HEK293 (cell line): ENCODE data around the gene CACNA2D3.

ENCODE experiments used
- CTCF ChIA-PET: fragments of 350-600 bp; formaldehyde crosslinking; extraction: SDS; loops from one replicate; lab custom pipeline; 2021; ENCODE audit warnings: antibody characterized with exemption; lab: Yijun Ruan, JAX
- POLR2A ChIA-PET: fragments of 300-600 bp; formaldehyde crosslinking; extraction: SDS; loops from one replicate; lab custom pipeline; 2020; ENCODE audit warnings: antibody characterized with exemption, inconsistent platforms; lab: Yijun Ruan, JAX
- H3K27ac ChIP-seq: fragments of 200-500 bp; sonication (Bioruptor generic); 2 replicates; pipeline ENCODE4 v1.5.1; 2014; ENCODE audit warnings: low read depth, low read length, control low read depth, inconsistent platforms; ENCODE audit errors: extremely low read depth
- H3K36me3 ChIP-seq, 2 experiments: fragments of 200-500 bp in 1 of 2; sonication (Bioruptor generic) in 1 of 2; 1 replicate in 1 of 2; 2 replicates in 1 of 2; pipeline ENCODE4 v1.5.1; 2014 to 2017; ENCODE audit warnings: inconsistent platforms in 2 of 2, low read length in 2 of 2; ENCODE audit not compliant: control insufficient read depth in 2 of 2, insufficient read depth in 1 of 2
- H3K4me1 ChIP-seq: fragments of 200-500 bp; sonication (Bioruptor generic); 2 replicates; pipeline ENCODE4 v1.5.1; 2014; ENCODE audit warnings: mild to moderate bottlenecking, low read length, inconsistent platforms; ENCODE audit not compliant: control insufficient read depth, insufficient read depth
- H3K4me3 ChIP-seq: 2 replicates; pipeline ENCODE4 v1.5.1; 2011; ENCODE audit warnings: low read depth, mild to moderate bottlenecking, control low read depth, low read length, moderate library complexity
- H3K9me3 ChIP-seq: fragments of 200-500 bp; sonication (Bioruptor generic); 2 replicates; pipeline ENCODE4 v1.5.1; 2014; ENCODE audit warnings: low read depth, low read length, inconsistent platforms; ENCODE audit not compliant: control insufficient read depth, insufficient read depth
- KLF10 ChIP-seq: fragments of 450-650 bp; IDR thresholded peaks from 2 replicates; pipeline ENCODE4 v1.5.1; 2018; ENCODE audit warnings: missing biosample characterization, mild to moderate bottlenecking, missing genetic modification characterization
- SCRT2 ChIP-seq: fragments of 450-650 bp; formaldehyde crosslinking; IDR thresholded peaks from 2 replicates; pipeline ENCODE4 v1.5.1; 2016; ENCODE audit warnings: missing biosample characterization, missing genetic modification characterization
- SP2 ChIP-seq: fragments of 450-650 bp; formaldehyde crosslinking; IDR thresholded peaks from 2 replicates; pipeline ENCODE4 v1.5.1; 2016; ENCODE audit warnings: missing biosample characterization, missing genetic modification characterization
- TCF7L2 ChIP-seq: IDR thresholded peaks from 2 replicates; pipeline ENCODE4 v1.6.1; 2011; ENCODE audit warnings: low read depth, mild to moderate bottlenecking, inconsistent platforms, low read length, moderate library complexity, borderline replicate concordance
- YY1 ChIP-seq: fragments of 450-650 bp; formaldehyde crosslinking; IDR thresholded peaks from 2 replicates; pipeline ENCODE4 v1.5.1; 2018; ENCODE audit warnings: missing biosample characterization, missing genetic modification characterization
- YY2 ChIP-seq: fragments of 450-650 bp; formaldehyde crosslinking; IDR thresholded peaks from 2 replicates; pipeline ENCODE4 v1.5.1; 2016; ENCODE audit warnings: missing biosample characterization, missing genetic modification characterization
- ZBTB1 ChIP-seq: fragments of 450-650 bp; formaldehyde crosslinking; IDR thresholded peaks from 2 replicates; pipeline ENCODE4 v1.5.1; 2016; ENCODE audit warnings: missing biosample characterization, missing genetic modification characterization
- ZBTB48 ChIP-seq: fragments of 450-650 bp; formaldehyde crosslinking; IDR thresholded peaks from 2 replicates; pipeline ENCODE4 v1.5.1; 2016; ENCODE audit warnings: missing biosample characterization, missing genetic modification characterization
- ZFP3 ChIP-seq: fragments of 450-650 bp; formaldehyde crosslinking; IDR thresholded peaks from 2 replicates; pipeline ENCODE4 v1.5.1; 2016; ENCODE audit warnings: low read depth, missing biosample characterization, missing genetic modification characterization
- ZNF138 ChIP-seq: fragments of 450-650 bp; formaldehyde crosslinking; IDR thresholded peaks from 2 replicates; pipeline ENCODE4 v1.5.1; 2016; ENCODE audit warnings: missing biosample characterization, missing genetic modification characterization, borderline replicate concordance
- ZNF24 ChIP-seq: fragments of 450-650 bp; formaldehyde crosslinking; IDR thresholded peaks from 2 replicates; pipeline ENCODE4 v1.5.1; 2016; ENCODE audit warnings: missing biosample characterization, missing genetic modification characterization
- ZNF354C ChIP-seq: fragments of 450-650 bp; formaldehyde crosslinking; IDR thresholded peaks from 2 replicates; pipeline ENCODE4 v1.5.1; 2016; ENCODE audit warnings: missing biosample characterization, missing genetic modification characterization, low read depth, borderline replicate concordance
- ZNF433 ChIP-seq: fragments of 450-650 bp; formaldehyde crosslinking; IDR thresholded peaks from 2 replicates; pipeline ENCODE4 v1.5.1; 2016; ENCODE audit warnings: missing biosample characterization, missing genetic modification characterization, low read depth
- ZNF48 ChIP-seq: fragments of 450-650 bp; formaldehyde crosslinking; IDR thresholded peaks from 2 replicates; pipeline ENCODE4 v1.5.1; 2016; ENCODE audit warnings: missing biosample characterization, missing genetic modification characterization
- ZNF626 ChIP-seq: fragments of 450-650 bp; sonication (Bioruptor Pico); formaldehyde crosslinking; IDR thresholded peaks from 2 replicates; pipeline ENCODE4 v1.5.1; 2018; ENCODE audit warnings: missing biosample characterization, missing genetic modification characterization, inconsistent platforms
- ZNF658 ChIP-seq: fragments of 450-650 bp; formaldehyde crosslinking; IDR thresholded peaks from 2 replicates; pipeline ENCODE4; 2016; ENCODE audit warnings: missing biosample characterization, missing genetic modification characterization
- ZNF660 ChIP-seq: fragments of 450-650 bp; IDR thresholded peaks from 2 replicates; pipeline ENCODE4 v1.5.1; 2018; ENCODE audit warnings: missing biosample characterization, mild to moderate bottlenecking, missing genetic modification characterization
- ZNF747 ChIP-seq: fragments of 450-650 bp; formaldehyde crosslinking; IDR thresholded peaks from 2 replicates; pipeline ENCODE4 v1.5.1; 2016; ENCODE audit warnings: missing biosample characterization, missing genetic modification characterization
- TF ChIP-seq, protein P1 (sequence below): fragments of 450-650 bp; IDR thresholded peaks from 2 replicates; pipeline ENCODE4 v1.5.1; 2018; ENCODE audit warnings: missing biosample characterization, mild to moderate bottlenecking, missing genetic modification characterization
- TF ChIP-seq, protein P2 (sequence below): fragments of 450-650 bp; formaldehyde crosslinking; IDR thresholded peaks from 2 replicates; pipeline ENCODE4 v1.5.1; 2016; ENCODE audit warnings: missing biosample characterization, missing genetic modification characterization
- TF ChIP-seq, protein P3 (sequence below): fragments of 450-650 bp; formaldehyde crosslinking; IDR thresholded peaks from 2 replicates; pipeline ENCODE4 v1.5.1; 2016; ENCODE audit warnings: missing biosample characterization, missing genetic modification characterization
- TF ChIP-seq, protein P4 (sequence below): fragments of 450-650 bp; formaldehyde crosslinking; IDR thresholded peaks from 2 replicates; pipeline ENCODE4 v1.5.1; 2016; ENCODE audit warnings: missing biosample characterization, missing genetic modification characterization, borderline replicate concordance

Gene CACNA2D3

DNA sequence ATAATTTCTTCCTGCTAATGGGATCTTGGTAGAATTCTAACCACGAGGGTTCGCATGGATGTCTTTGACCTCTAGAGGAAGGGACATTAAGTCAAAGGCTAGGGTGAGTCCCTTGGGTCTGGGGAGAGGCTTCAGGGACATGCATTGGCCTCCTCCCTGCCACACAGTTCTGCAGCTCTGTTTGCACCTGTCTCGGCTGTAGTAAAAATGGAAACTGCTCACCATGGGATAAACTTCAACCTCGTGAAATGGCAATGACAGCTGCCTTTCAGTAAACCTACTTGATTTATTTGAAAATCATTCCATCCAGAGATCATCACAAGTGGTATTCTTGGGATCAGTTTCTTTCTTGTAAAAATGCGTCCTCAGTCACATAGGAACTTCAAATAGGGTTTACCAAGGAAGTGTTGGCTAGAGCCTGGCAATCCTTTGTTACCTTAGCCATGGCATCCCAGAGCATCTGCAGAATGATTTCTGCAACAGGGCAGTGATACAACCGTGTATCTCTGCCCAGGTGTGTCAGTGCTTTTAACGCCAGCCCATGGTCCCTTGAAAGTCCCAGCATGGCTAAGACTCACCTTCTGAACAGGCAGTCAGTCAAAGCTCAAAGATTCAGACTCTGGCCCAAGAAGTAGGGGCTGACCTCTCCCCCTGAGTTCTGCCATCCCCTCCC is 819.5 kb downstream of the CACNA2D3 start (continued):
- TF ChIP-seq, protein P1, sequence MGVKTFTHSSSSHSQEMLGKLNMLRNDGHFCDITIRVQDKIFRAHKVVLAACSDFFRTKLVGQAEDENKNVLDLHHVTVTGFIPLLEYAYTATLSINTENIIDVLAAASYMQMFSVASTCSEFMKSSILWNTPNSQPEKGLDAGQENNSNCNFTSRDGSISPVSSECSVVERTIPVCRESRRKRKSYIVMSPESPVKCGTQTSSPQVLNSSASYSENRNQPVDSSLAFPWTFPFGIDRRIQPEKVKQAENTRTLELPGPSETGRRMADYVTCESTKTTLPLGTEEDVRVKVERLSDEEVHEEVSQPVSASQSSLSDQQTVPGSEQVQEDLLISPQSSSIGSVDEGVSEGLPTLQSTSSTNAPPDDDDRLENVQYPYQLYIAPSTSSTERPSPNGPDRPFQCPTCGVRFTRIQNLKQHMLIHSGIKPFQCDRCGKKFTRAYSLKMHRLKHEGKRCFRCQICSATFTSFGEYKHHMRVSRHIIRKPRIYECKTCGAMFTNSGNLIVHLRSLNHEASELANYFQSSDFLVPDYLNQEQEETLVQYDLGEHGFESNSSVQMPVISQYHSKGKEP: no peak
- no peak for TF ChIP-seq KLF10 (tag by site-specific recombination)
- no peak for TF ChIP-seq TCF7L2
- TF ChIP-seq ZBTB1 (tag by site-specific recombination): no peak
- TF ChIP-seq ZNF138 (tag by site-specific recombination): no peak
- no peak for TF ChIP-seq ZNF24 (tag by site-specific recombination)
- TF ChIP-seq, protein P2, sequence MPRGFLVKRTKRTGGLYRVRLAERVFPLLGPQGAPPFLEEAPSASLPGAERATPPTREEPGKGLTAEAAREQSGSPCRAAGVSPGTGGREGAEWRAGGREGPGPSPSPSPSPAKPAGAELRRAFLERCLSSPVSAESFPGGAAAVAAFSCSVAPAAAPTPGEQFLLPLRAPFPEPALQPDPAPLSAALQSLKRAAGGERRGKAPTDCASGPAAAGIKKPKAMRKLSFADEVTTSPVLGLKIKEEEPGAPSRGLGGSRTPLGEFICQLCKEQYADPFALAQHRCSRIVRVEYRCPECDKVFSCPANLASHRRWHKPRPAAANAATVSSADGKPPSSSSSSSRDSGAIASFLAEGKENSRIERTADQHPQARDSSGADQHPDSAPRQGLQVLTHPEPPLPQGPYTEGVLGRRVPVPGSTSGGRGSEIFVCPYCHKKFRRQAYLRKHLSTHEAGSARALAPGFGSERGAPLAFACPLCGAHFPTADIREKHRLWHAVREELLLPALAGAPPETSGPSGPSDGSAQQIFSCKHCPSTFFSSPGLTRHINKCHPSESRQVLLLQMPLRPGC (tag by site-specific recombination): no peak
- no peak for TF ChIP-seq ZNF747 (tag by site-specific recombination)
- TF ChIP-seq, protein P3, sequence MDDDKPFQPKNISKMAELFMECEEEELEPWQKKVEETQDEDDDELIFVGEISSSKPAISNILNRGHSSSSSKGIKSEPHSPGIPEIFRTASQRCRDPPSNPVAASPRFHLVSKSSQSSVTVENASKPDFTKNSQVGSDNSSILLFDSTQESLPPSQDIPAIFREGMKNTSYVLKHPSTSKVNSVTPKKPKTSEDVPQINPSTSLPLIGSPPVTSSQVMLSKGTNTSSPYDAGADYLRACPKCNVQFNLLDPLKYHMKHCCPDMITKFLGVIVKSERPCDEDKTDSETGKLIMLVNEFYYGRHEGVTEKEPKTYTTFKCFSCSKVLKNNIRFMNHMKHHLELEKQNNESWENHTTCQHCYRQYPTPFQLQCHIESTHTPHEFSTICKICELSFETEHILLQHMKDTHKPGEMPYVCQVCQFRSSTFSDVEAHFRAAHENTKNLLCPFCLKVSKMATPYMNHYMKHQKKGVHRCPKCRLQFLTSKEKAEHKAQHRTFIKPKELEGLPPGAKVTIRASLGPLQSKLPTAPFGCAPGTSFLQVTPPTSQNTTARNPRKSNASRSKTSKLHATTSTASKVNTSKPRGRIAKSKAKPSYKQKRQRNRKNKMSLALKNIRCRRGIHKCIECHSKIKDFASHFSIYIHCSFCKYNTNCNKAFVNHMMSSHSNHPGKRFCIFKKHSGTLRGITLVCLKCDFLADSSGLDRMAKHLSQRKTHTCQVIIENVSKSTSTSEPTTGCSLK (tag by site-specific recombination): no peak
- no peak for TF ChIP-seq ZFP3 (tag by site-specific recombination)
- TF ChIP-seq, all 188 proteins: peak for 0

DNA sequence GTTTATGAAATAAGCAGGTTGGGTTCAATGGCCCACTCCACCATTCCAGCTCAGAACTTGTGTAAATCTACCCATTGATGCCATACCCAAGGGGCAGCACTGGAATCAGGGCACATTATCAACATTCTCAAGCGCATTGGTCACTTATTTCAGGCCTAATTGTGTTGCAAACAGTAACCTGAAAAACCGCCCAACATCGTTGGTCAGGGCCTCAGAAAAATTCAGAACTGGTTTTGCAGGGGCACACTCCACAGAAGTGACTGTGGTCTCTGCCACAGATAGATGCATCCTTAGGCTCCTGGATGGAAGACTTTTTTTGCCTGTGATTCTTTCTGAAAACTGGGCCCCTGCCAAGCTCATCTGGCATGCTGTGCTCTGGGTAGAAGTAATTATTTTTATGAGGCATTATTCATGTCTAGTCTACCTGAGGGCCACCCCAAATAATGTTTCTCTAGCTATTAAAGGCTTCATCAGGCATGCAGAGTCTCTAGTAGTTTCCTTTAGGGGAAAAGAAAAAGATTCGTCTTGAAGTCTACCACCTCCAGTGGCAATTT is 827.2 kb downstream of the CACNA2D3 start:
- Histone ChIP-seq H3K9me3 (no peaks in the 10 kb centered on the region), H3K27ac (no peak overlapping the region), H3K4me1 (no peaks in the 10 kb centered on the region), H3K4me3 (no peak overlapping the region), H3K36me3 (no peaks in the 10 kb centered on the region)
- ChIA-PET POLR2A (no interaction called here), CTCF (interaction anchor here (0.5 to 1.4 kb wide), 4 partner anchors 119 to 889 kb away, joined by 3 to 4 read pairs (median 4); no protein-coding TSS in a partner anchor)
- no peak for TF ChIP-seq SP2 (tag by site-specific recombination)
- no peak for TF ChIP-seq ZNF354C (tag by site-specific recombination)
- no peak for TF ChIP-seq ZNF626
- TF ChIP-seq, protein P4, sequence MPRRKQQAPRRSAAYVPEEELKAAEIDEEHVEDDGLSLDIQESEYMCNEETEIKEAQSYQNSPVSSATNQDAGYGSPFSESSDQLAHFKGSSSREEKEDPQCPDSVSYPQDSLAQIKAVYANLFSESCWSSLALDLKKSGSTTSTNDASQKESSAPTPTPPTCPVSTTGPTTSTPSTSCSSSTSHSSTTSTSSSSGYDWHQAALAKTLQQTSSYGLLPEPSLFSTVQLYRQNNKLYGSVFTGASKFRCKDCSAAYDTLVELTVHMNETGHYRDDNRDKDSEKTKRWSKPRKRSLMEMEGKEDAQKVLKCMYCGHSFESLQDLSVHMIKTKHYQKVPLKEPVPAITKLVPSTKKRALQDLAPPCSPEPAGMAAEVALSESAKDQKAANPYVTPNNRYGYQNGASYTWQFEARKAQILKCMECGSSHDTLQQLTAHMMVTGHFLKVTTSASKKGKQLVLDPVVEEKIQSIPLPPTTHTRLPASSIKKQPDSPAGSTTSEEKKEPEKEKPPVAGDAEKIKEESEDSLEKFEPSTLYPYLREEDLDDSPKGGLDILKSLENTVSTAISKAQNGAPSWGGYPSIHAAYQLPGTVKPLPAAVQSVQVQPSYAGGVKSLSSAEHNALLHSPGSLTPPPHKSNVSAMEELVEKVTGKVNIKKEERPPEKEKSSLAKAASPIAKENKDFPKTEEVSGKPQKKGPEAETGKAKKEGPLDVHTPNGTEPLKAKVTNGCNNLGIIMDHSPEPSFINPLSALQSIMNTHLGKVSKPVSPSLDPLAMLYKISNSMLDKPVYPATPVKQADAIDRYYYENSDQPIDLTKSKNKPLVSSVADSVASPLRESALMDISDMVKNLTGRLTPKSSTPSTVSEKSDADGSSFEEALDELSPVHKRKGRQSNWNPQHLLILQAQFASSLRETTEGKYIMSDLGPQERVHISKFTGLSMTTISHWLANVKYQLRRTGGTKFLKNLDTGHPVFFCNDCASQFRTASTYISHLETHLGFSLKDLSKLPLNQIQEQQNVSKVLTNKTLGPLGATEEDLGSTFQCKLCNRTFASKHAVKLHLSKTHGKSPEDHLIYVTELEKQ (tag by site-specific recombination): no peak
- TF ChIP-seq YY1 (tag by site-specific recombination): no peak
- TF ChIP-seq ZNF658: no peak
- TF ChIP-seq YY2 (tag by site-specific recombination): no peak
- no peak for TF ChIP-seq ZNF660 (tag by site-specific recombination)
- no peak for TF ChIP-seq ZBTB48 (tag by site-specific recombination)
- TF ChIP-seq ZNF433: no peak
- no peak for TF ChIP-seq SCRT2 (tag by site-specific recombination)
- TF ChIP-seq ZNF48 (tag by site-specific recombination): no peak
